KOPT-K1 (cell line): ENCODE results near the gene ARL6IP4.
A peak's percentile ranks its signal among the peaks of the same experiment; 100 is the strongest.

ENCODE experiments used
- H3K27ac ChIP-seq: fragments of 200-600 bp; sonication (generic); 2 replicates; pipeline ENCODE4 v1.5.1; 2016; ENCODE audit warnings: antibody characterized with exemption, mild to moderate bottlenecking, low read depth, low read length; ENCODE audit not compliant: poor library complexity, severe bottlenecking
- H3K36me3 ChIP-seq: fragments of 200-600 bp; sonication (generic); 2 replicates; pipeline ENCODE4 v1.5.1; 2017; ENCODE audit warnings: antibody characterized with exemption, mild to moderate bottlenecking, low read length, moderate library complexity; ENCODE audit not compliant: insufficient read depth
- H3K9me3 ChIP-seq: fragments of 200-600 bp; sonication (generic); 2 replicates; pipeline ENCODE4 v1.5.1; 2017; ENCODE audit warnings: antibody characterized with exemption, low read length, mild to moderate bottlenecking; ENCODE audit not compliant: insufficient read depth, poor library complexity, severe bottlenecking

Gene ARL6IP4

DNA sequence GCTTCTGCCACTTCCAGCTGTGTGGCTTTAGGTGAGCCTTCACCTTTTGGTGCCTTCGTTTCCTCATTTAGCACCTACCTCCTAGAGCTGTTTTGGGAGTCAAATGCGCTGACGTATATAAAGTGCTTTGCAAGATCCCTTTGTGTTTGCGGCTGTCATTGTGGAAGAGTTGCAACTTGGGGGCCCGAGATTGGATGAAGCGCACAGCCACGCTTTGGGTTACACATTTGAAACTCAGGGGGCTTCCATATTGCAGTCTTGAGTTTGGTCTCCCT lies 636 bp upstream of the ARL6IP4 start:
- Histone ChIP-seq H3K36me3 (peaks cover 59% of the 10 kb centered on the region), H3K9me3 (no peaks in the 10 kb centered on the region), H3K27ac (peak overlapping the region; percentile 90)

- no peaks in the 10 kb centered on the region for H3K9me3 ChIP-seq
- H3K36me3 ChIP-seq, result peaks cover 71% of the 10 kb centered on the region
- H3K27ac ChIP-seq, result peak overlapping the region; percentile 90
Observed at GRCh38 chr12:122981036-122981471, 573 bp downstream of the ARL6IP4 start.

GRCh38 chr12:122981587-122982476 lies 1.4 kb downstream of the ARL6IP4 start:
- peaks cover 76% of the 10 kb centered on the region for H3K36me3 ChIP-seq
- no peaks in the 10 kb centered on the region for H3K9me3 ChIP-seq
- peak overlapping the region; percentile 90 for H3K27ac ChIP-seq

- no peak overlapping the region for H3K27ac ChIP-seq
- peaks cover 76% of the 10 kb centered on the region for H3K36me3 ChIP-seq
- H3K9me3 ChIP-seq, result no peaks in the 10 kb centered on the region
Observed at GRCh38 chr12:122982477-122982815, 2.0 kb downstream of the ARL6IP4 start.

DNA sequence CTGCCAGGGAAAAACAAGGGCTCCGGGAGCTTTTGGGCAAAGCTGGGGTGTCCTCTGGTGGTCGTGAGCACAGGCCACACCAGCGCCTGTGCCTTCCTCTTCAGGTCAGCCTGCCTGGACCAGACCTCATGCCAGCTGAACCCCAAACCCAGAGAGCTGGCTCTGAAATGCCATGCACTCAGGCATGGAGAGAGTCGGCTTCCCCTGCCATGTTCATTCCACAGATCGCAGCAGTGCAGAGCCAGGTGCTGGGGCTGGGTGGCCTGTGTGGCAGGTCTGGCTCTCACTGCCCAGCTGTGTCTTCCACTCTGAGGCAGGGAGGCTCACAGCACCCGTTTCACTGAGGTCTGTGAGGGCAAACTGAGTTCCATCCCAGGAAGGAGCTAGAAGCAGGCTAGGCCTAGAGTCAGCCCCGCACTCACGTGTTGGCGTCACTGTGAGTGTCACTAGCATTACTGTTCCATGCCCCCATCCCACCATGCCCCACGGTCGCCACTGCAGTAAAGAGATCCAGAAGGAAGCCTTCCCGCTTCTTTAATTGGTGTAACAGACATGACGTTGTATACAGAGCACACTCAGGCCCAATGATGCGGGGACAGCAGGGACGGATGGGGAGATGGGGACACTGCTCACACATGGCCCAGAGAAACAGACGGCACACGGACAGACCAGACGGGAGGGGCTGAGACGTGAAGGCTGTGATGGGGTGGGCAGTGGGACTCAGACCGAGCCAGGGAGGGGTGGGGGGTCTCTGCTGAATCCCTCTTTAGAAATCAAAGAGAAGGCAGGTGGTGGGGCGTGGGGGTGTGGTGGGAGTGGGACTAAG lies 2.7 kb downstream of the ARL6IP4 start:
- peaks cover 76% of the 10 kb centered on the region for H3K36me3 ChIP-seq
- no peak overlapping the region for H3K27ac ChIP-seq
- no peaks in the 10 kb centered on the region for H3K9me3 ChIP-seq

- Histone ChIP-seq H3K36me3 (peaks cover 77% of the 10 kb centered on the region), H3K9me3 (no peaks in the 10 kb centered on the region), H3K27ac (no peak overlapping the region)
Observed at GRCh38 chr12:122983789-122984515, 3.5 kb downstream of the ARL6IP4 start.

DNA sequence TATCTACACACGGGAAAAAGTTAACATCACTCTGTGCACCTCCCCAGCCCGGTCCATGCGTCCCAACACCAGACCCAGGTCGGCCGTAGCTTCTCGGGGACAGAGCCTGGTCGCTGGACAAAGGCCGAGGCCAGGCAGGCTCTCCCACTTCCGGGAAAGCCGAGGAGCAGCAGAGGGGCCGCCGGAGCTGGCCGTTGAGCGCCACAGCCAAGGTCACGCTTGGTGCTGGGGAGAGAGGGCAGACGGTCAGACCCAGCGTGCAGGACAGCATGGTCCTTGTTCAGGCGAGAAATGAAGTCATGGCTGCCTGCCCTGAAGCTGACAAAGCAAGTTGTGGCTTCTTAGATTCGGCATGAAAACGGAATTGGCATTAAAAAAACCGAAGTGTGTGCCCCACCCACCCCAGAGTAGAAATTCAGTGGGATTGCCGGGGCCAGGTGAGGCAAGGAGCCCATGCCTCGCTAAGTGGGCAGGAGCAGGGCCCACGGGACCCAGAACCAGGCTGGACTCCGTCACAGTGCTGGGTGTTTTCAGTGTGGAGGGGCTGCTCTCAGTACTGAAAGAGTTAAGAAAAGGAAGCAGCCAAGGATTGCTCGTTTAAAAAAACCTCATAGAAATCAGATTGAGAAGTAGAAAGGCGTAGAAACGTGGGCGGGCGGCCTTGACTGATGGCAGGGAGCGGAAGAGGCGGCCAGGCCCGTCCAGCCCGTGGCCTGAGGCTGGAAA lies 4.3 kb downstream of the ARL6IP4 start:
- Histone ChIP-seq H3K27ac (no peak overlapping the region), H3K36me3 (peaks cover 80% of the 10 kb centered on the region), H3K9me3 (no peaks in the 10 kb centered on the region)

GRCh38 chr12:122985338-122986257 lies 5.1 kb downstream of the ARL6IP4 start:
- Histone ChIP-seq H3K36me3 (peaks cover 88% of the 10 kb centered on the region), H3K9me3 (no peaks in the 10 kb centered on the region), H3K27ac (no peak overlapping the region)

- no peaks in the 10 kb centered on the region for H3K9me3 ChIP-seq
- no peak overlapping the region for H3K27ac ChIP-seq
- H3K36me3 ChIP-seq, result peaks cover 96% of the 10 kb centered on the region
Observed at GRCh38 chr12:122986258-122986871, 5.9 kb downstream of the ARL6IP4 start.

DNA sequence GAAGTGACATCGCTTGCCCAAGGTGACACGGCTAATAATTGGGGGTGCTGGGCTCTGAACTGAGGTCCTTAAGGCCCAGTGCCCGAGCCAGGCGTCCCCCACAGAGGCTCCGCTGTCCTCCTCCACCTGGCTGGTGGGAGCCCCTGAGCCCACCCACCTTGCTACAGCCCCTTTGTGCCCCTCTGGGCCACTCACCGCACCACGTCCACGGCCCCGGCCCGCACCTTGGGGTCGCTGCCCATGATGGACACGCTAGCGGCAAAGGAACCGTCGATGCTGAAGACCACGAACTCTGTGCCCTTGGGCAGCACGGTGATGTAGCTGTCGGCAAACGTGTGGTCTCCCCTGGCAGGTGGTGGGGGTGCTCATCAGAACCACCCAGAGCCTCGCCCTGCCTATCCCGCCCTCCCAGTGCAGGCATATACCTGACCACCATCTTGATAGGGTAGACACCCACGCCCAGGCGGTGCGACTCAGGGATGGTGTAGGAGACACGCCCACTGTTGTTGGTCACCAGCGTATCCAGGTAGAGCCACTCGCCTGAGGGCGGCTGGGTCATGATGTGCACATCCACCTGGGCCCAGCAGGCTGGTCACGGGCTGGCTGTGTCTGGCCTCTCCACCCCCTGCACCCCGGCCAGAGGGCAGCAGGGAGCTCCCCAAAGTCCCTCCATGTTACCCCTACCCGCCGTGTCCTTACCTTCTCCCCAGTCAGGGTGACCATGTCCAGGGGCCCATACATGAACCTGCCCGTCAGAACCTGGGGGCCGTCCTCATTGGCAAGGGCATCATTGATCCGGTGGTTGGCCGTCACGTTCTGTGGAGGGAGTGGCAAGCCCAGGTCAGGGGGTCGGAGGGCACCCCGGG lies 6.8 kb downstream of the ARL6IP4 start:
- Histone ChIP-seq H3K27ac (no peak overlapping the region), H3K36me3 (peaks cover 98% of the 10 kb centered on the region), H3K9me3 (no peaks in the 10 kb centered on the region)

DNA sequence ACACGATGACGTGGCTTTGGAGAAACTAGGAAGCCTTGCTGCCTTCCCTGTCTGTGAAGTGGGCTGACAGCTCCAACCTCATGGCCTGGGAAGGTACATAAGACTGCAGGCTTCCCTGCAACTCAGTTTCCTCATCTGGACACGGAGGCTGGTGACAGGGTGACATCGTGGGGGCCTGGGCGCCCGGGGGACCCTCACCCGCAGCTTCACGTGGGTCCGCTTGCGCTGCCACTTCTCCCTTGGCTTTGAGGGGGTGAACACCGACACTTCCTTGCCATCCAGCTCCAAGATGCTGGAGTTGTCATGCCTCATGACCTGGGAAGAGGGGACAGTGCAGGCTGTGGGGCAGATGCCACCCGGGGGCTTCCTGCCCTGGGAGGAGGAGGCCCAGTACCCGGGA lies 7.6 kb downstream of the ARL6IP4 start:
- Histone ChIP-seq H3K9me3 (no peaks in the 10 kb centered on the region), H3K27ac (no peak overlapping the region), H3K36me3 (peaks cover 97% of the 10 kb centered on the region)

DNA sequence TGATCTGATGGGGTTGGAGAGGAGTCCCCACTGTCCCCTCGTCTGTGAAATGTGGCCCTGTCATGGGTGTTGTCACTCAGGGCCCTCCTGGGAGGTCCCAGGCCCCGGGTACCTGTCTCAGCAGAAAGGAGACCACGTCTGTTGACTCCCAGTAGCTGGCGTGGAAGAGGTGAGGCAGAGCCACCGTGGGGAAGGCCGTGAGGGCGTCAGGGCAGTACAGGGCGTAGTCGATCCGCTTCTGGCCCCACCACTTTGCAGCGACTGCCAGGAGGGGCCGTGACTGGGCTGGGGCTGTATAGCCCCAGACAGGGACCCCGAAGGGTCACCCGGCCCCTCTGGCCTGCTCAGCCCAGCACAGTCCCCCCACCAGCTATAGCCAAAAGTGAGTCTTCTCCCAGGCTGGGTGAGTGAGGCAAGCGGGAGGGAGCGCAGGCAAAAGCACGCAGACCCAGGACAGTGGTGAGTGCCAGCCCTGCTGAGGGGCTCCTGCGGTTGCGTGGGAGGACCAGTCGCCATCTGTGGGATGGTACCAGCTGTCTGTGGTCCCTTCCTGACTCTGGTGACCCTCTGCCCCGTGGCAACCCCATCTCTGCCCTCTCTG lies 8.2 kb downstream of the ARL6IP4 start:
- no peaks in the 10 kb centered on the region for H3K9me3 ChIP-seq
- peaks cover 97% of the 10 kb centered on the region for H3K36me3 ChIP-seq
- H3K27ac ChIP-seq, result no peak overlapping the region
